Measurements from ENCODE around the gene BORCS5.

BORCS5 gene

DNA sequence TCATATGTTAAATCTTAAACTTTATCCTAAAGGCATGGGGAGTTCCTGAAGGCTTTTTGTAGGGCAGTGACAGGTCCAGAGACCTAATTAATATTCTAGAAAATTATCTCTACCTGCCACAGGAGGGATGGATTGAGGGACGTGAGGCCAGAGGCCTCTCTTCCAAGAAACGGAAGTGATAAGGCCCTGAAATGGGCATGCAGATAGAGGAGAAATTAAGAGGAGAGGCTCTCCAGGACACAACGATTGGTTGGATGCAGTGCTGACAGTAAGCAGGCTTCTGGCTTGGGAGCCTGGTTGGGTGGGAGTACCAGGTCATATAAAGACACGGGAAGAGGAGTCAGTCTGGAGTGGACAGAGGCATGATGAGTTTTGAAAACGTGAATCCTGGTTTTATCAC lies 3.1 kb upstream of the BORCS5 start:
- no peak for DNase-seq

- DNase-seq: no peak
These were observed 397 bp upstream of the BORCS5 start for GRCh38 chr12:12356467-12356895.

DNA sequence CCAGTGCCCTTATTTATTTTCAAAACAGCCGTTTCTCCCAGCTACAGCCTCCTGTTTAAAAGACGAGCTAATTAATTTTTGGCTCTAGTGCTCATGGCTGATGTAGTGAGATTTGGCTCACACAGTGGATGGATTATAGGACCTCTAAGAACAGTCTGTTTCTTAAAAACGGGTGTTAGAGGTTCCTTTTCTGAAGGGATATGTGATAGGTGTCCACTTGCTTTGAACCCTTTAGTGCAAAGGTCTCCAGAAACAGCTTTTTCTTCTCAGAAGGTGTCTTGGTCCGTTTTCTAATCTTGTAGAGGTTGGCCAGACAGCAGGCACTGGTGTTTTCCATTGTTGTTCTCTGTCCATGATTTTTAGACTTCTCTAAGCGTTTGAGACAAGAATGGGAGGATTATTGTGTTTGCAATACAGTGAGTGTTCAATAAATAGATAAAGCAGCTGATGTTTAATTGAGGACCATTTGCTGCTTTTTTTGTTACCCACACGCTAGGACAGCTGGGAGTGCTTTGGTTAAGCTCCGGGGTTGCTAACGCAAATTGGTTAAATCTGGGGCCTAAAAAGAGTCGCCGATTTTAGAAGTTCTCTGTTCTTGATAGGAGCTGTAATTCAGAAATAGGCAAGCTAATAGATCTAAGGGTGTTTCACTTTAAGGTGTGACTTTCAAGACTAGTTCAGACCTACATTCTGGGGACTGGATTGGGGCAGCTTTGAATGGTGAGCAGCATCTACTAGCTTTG lies 1.0 kb downstream of the BORCS5 start:
- no peak for DNase-seq

GRCh38 chr12:12358528-12358927 lies 1.6 kb downstream of the BORCS5 start:
- no peak for DNase-seq

DNA sequence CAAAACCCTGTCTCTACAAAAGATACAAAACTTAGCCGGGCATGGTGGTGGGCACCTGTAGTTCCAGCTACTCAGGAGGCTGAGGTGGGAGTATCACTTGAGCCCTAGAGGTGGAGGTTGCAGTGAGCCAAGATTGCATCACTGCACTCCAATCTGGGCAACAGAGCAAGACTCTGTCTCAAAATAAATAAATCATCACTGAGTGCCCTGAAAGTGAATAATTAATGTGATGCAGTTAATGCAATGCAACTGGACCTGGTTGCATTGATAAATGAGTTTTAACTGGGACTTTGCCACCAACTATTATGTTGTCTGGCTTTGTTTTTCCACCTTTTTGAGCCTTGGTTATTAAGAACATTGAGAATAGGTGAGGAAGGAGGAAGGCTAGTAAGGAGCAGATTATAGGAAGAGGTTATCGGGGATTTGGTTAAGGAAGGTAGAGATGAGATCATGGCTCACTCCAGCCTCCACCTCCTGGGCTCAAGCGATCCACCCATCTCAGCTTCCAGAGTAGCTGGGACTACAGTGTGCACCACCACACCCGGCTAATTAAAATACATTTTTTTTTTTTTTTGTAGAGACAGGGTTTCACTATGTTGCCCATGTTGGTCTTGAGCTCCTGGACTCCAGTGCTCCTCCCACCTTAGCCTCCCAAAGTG lies 8.0 kb downstream of the BORCS5 start:
- DNase-seq: no peak

DNA sequence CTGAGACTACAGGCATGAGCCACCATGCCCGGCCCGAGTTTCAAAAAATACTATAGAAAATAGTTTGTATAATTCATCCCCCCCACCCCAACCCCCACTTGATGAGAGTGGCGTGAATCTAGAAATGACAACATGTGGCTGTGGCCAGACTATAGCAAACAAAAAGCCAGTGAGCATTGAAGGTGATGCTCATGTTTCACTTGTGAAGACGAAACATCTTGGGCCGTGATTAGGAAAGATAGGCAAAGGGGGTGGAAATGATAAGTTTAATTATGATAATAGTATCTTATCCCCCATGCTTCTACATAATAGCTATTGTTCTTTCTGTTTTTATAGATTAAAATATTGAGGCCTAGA lies 8.5 kb downstream of the BORCS5 start:
- DNase-seq: no peak

GRCh38 chr12:12365931-12366431 lies 9.1 kb downstream of the BORCS5 start:
- DNase-seq: no peak

DNA sequence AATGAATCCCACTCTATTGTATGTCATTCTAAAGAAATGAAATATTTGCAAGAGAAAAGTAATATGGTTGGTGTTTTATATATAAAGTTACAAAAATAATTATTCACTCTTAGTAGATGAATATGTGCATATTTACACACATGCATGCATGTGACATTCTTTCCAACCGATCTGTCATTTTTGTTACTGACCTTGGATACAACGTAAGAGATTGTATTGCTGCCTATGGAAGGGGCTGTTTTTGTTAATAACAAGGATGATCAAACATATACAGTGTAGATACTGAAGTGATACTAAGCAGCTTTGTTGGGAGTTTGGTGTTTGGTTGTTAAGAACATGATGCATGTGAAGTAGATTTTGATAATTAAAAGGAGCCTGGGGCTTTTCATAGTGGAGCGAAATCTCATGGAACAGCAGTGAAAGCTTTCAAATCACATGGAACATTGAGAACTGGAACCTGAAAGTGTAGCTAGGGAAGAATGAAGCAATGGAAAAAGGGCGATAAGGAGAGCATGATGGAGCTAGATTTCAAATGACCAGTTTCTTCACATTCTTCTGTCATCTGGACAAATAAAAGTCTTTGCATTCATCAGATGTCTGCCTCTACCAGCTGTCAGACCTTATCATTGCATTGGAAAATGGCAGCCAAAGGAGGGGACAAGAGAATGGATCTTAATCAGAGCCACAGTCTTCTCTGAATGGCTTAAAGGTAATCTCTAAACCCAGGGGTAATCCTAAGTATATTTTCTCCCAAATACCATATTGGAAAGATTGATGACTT lies 10.0 kb downstream of the BORCS5 start:
- DNase-seq: no peak

DNA sequence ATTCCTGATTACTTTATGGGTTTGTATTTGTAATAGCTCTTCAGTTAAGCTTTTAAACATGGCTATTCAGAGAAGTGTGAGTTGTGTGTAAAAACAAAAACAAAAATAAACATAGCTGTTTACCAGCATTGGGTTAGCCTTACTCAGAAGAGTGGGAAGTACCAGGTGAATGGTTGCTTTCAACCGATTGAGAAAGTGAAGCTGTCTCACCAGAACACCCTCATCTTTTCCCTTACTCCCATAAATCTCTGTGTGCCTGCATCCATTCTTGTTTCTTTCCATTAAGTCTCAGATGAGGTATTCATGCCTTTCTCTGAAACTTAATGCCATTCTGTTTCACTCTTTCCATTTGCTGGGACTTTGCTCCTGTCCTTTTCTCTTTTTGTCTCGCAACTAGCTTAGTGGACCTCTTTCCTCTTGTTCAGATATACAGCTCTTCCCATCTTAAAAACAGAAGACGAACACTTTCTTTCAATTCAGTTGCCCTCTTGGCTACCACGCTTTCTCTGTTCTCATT lies 10.7 kb downstream of the BORCS5 start:
- DNase-seq: no peak

- no peak for DNase-seq
These were observed 16.3 kb downstream of the BORCS5 start for GRCh38 chr12:12372946-12373722.

DNA sequence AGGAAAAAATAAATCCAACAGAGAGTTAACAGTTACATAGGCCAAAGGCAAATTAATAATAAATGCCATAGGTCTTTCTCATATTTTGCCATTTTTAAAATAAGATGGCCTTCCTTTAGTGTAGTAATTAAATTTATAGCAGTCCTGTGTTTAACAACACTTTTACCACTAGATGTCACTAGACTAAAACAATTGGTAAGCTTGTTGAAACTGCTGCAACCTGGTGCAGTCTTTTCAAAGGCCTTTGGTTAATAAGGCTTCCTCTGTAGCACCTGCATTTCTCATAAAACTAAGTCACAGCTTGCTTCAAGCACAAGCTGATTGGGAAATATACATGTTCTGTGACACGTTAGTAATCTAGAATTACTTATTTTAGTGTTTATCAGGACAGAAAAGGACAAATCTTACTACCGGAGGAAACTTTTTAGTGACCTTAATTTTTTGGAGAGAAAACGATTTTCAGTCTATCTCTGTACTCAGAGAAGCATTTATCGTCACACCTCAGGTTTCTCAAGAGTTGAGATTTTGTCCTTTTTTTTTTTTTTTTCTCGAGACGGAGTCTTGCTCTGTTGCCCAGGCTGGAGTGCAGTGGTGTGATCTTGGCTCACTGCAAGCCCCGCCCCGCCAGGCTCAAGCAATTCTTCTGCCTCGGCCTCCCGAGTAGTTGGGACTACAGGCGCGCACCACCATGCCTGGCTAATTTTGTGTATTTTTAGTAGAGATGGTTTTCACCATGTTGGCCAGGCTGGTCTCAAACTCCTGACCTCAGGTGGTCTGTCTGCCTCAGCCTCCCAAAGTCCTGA lies 20.0 kb downstream of the BORCS5 start:
- DNase-seq: no peak

DNA sequence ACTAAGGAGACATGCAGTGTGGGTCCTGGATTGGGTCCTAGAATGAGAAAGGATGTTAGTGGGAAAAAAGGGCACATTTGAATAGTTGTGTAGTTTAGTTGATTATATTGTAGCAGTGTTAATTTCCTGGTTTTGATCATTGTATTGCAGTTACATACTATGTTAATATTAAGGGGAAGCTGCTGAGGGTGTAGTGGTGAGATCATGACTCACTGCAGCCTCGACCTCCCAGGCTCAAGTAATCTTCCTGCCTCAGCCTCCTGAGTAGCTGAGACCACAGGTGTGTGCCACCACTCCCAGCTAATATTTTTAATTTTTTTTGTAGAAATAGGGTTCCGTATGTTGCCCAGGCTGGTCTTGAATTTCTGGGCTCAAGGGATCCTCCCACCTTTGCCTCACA lies 21.7 kb downstream of the BORCS5 start:
- no peak for DNase-seq

- no peak for DNase-seq
These were observed 23.2 kb downstream of the BORCS5 start for GRCh38 chr12:12379831-12380730.

DNA sequence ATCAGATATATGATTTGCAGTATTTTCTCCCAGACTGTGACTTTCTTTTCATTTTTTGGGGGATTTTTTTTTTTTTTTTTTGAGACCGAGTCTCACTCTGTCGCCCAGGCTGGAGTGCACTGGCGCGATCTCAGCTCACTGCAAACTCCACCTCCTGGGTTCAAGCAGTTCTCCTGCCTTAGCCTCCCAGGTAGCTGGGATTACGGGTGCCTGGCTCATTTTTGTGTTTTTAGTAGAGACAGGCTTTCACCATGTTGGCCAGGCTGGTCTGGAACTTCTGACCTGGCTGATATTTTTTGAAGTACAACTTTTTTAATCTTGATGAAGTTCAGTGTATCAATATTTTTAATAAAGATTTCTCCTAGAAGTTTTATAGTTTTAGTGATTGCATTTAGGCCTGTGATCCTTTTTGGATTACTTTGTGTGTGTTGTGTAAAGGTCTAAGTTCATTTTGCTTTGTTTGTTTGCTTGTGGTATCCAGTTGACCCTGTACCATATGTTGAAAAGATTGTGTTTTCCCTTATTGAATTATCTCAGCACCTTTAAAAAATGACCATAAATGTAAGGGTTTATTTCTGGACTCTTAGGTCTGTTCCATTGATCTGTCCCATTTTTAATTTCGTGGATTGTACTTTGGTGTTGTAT lies 24.2 kb downstream of the BORCS5 start:
- DNase-seq: no peak

- no peak for DNase-seq
These were observed 25.1 kb downstream of the BORCS5 start for GRCh38 chr12:12381982-12382381.

- DNase-seq: no peak
These were observed 27.9 kb downstream of the BORCS5 start for GRCh38 chr12:12384571-12385340.

DNA sequence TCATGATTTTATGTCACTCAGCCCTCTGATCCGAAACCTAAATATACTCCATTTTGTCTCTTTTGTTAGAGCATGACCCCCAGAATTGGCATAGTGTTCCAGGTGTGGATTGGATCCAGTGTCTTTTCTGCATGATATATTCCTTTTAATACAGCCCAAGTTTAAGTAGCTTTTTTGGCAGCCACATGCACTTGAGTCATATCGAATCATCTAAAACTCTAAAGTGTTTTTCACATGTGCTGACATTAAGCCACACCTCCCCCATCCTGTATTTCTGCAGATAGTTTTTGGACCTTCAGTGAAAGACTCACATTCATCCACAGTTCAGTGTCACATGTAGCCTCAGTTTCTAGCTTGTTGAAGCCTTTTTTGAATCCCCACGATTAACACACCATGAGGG lies 30.6 kb downstream of the BORCS5 start:
- DNase-seq: no peak

- DNase-seq: no peak
These were observed 35.5 kb downstream of the BORCS5 start for GRCh38 chr12:12392413-12392812.

DNA sequence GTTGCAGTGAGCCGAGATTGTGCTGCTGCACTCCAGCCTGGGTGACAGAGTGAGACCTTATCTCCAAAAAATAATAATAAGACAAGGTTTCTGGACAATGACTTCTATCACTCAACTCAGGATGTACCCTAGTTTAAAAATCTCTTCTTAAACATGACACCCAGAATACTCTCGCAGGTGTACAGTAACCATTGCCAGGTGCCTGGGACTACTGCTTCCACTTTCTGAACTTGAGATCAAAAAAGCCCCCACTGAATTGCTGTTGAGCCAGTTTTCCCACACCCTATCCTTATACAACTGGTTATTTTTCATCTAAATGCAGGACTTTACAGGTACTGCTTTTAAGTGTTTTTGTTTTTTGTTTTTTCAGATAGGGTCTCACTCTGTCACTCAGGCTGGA lies 36.3 kb downstream of the BORCS5 start:
- no peak for DNase-seq

Data from GOT3 (cell line).